HG03060 (cell line): ENCODE data around the gene COL11A2.
"Not testable (repeated sequence)": the region's sequence is repeated elsewhere in the genome, so short reads cannot be mapped to it uniquely, and the experiment has no call there.

Source experiments
- ATAC-seq: cut with Tn5 transposase; IDR thresholded peaks from one replicate; pipeline ENCODE4 v1.9.1; 2021; ENCODE audit warnings: low read depth, moderate number of reproducible peaks; ENCODE audit not compliant: unreplicated experiment

Gene COL11A2

DNA sequence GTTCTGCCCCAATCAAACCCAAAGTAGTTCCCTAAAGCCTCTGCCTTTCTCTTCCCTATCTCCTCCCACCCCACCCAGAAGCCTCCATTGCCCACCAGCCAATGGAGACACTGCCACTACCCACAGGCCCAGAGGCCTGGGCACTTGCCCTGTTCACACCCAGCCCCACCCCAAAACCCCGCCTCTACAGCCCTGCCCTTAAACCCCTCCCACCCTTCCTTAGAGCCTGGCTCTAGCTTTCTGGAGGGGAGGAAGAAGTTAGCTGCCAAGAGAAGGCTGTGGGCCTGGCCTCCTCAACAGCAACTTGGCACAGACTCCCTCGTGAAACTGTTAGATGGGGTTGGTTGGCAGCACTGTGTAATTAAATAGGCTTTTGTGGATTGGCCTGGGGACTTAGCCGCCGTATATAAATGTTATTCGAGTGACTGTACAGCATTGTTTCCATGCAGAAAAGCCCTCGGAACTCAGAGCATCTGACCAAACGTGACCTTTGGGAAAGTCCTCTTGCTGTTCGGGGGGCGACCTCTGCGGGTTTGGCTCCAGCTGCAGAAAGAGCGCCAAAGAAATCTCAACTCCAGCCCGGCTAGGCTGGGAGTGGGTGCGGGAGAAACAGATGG, 31.4 kb downstream of the COL11A2 start:
- no peak for ATAC-seq

GRCh38 chr6:33160096-33160495, 32.2 kb downstream of the COL11A2 start:
- no peak for ATAC-seq

DNA sequence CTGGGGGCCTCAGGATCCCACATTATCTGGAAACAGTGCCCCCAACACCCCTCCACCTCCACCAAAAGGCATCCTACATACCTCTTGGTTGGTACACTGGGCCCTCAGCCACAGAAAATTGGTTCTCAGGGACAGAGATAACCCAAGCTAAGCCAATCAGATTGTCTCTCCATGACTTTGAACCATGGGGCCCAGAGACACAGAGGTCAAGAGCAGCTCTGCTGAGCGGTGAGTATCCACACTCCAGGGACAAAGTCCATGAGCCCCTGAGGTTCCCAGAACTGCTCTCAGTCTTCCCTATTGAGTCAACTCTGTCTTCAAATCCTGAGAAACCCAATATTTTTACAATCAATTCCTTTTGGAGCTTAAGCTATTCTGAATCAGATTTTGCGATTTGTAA, 35.3 kb downstream of the COL11A2 start:
- no peak for ATAC-seq

GRCh38 chr6:33156561-33156960, 35.7 kb downstream of the COL11A2 start:
- ATAC-seq = no peak

- no peak for ATAC-seq
Measured at GRCh38 chr6:33154349-33154748, 37.9 kb downstream of the COL11A2 start.

DNA sequence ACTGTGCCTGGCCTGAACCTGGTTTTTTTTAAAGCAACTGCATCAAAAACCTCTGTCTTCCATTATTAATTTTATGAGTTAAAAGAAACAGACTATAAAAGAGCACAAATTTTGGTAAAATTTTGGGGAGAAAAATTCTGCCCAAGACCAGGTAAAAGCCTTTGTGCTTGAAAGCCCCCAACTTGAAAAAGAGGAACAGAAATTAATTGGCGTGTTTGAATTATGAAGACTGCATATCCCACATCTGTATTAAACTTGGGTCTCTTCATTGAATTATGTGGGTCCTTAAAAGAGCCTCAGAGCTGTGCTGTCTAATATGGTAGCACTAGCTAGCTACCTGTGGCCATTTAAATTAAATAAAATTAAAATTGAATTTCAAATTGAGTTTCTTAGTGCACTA, 41.2 kb downstream of the COL11A2 start:
- no peak for ATAC-seq

GRCh38 chr6:33150560-33150959, 41.7 kb downstream of the COL11A2 start:
- ATAC-seq = not testable (repeated sequence)

- no peak for ATAC-seq
Measured at GRCh38 chr6:33147807-33148666, 44.2 kb downstream of the COL11A2 start.

DNA sequence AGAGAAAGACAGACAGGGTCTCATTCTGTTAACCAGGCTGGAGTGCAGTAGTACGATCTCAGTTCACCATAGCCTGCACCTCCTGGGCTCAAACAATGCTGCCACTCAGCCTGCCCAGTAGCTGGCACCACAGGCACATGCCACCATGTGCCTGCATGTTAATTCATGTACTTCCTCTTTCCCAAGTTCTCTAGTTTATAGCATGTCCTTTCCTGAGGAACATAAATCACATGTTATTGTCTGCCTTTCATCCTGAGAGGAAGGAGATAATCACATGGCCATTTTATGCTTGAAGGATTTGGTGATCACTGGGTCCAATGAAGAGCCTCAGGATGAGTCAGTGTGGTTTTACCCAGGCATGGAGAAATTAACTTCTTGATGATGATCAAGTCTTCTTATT, 47.9 kb downstream of the COL11A2 start:
- ATAC-seq = no peak

DNA sequence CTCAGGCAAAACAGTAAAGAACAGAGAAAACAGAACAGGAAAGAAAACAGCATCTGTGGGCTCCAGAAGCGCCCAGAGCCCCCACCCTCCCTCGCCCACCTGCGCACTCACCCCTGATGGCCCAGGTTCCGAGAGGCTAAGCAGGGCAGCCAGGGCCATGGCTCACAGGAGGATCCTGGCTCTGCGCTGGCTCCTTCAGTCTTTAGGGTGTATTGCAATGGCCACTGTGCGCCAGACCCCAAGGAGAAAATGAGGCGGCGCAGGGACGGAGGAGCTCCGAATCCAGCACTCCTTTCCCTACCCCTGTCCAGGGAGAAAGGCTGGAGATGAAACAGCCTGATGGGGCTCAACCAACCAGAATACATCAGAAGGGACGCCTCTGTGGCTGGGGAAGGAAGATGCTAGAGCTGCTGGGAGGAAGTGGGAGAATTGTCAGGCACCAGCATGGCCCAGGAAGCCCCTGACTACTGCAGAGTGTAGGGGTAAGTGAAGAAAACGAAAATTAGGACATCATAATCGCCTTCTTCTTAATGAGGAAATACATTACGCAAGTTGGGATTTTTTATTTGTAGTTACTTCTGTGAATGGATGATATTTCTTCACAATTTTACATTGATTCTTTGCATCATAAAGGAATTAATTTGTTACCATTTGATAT, 49.0 kb downstream of the COL11A2 start:
- ATAC-seq = no peak

GRCh38 chr6:33142501-33143070, 49.7 kb downstream of the COL11A2 start:
- ATAC-seq = no peak

GRCh38 chr6:33140556-33140955, 51.7 kb downstream of the COL11A2 start:
- no peak for ATAC-seq

DNA sequence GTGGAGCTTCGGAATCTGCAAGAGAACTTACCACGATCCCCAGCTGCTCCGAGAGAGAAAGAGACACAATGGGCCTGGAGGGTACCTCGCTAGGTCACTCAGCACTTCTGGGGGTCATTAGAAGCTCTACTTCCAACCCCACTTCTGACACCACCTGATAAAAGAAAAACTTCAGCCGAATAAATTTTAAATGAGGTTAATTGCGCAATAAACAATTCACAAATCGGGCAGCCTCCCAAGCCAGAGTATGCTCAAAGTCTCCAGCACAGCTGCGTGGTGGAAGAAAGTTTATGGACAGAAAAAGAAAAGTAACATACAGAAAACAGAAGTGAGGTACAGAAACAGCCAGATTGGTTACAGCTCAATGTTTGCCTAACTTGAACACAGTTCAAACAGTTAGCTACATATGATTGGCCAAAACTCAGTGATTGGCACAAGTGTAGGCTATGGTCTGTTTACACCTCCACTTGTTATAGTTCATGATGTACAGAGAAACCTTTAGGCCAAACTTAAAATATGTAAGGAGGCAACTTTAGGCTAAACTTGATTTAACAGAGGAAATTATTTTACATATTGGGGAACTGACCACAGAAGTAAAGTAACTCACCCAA, 52.6 kb downstream of the COL11A2 start:
- no peak for ATAC-seq

GRCh38 chr6:33136310-33136900, 55.9 kb downstream of the COL11A2 start:
- no peak for ATAC-seq

- no peak for ATAC-seq
Measured at GRCh38 chr6:33132081-33132524, 60.2 kb downstream of the COL11A2 start.

GRCh38 chr6:33128318-33128717, 63.9 kb downstream of the COL11A2 start:
- ATAC-seq = no peak

DNA sequence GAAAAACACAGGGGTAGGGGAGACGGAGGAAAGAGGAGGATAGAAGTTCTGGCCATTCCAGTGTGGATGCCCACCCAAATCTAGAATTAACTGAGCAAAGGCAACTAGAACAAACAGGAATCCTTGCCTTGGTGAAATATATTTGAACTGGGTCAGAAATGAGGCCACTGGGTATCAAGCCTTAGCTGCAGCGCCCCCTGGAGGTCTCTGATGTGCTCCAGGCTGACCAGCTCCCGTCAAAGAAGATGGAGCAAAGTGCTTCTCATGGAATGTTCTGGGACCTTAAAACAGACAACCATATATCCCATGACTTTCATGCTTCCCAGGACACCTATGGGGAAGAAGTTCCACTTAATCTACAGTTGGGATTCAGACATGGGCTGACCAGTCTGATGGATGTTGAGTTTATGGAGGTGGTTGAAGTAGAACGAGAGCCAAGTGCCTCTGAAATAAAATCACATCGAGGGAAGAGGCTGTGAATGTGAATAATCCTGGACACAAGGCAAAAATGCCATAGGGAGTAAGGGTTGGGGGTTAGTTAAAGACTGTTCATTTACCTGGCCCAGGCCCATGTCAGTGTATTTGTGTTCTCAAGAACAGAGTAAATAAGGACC, 66.1 kb downstream of the COL11A2 start:
- ATAC-seq = no peak

GRCh38 chr6:33124947-33125346, 67.3 kb downstream of the COL11A2 start:
- no peak for ATAC-seq

DNA sequence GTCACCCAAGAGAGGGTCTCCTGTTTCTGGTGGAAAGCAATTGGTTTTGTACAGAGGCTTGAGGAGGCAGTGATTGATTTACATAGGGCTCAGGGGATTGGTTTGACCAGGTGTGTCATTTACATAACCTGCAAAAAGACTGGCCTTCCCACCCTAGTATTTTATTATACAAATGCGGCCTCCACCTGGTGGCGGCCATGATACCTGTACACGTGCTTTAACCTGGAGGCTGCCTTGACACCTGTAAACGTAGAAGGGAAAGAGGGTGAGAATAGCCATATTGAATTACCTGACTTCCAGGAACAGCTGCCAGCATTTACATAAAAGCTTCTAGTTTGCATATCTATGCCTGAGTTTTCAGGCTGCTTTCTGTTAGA, 67.8 kb downstream of the COL11A2 start:
- ATAC-seq = no peak
